ENCODE data around the gene CX3CL1.
"Not testable (repeated sequence)": the region's sequence is repeated elsewhere in the genome, so short reads cannot be mapped to it uniquely, and the experiment has no call there.

Gene CX3CL1

GRCh38 chr16:57391708-57392107 lies 19.4 kb downstream of the CX3CL1 start:
- no peak for DNase-seq (ENCODE audit: low read depth)
- no peak overlapping the region for H3K4me3 ChIP-seq (ENCODE audit: control insufficient read depth, low read depth, low read length)
- TF ChIP-seq CTCF (conservative IDR thresholded peaks at IDR 0.05; ENCODE audit: control insufficient read depth, insufficient read depth, low read depth, low read length) = no peak

- H3K4me3 ChIP-seq (ENCODE audit: control insufficient read depth, low read depth, low read length) = no peak overlapping the region
- TF ChIP-seq CTCF (conservative IDR thresholded peaks at IDR 0.05; ENCODE audit: control insufficient read depth, insufficient read depth, low read depth, low read length) = no peak
- DNase-seq (ENCODE audit: low read depth) = no peak
Measured at GRCh38 chr16:57392694-57393093, 20.4 kb downstream of the CX3CL1 start.

GRCh38 chr16:57394444-57394843 lies 22.2 kb downstream of the CX3CL1 start:
- DNase-seq (ENCODE audit: low read depth) = no peak
- H3K4me3 ChIP-seq (ENCODE audit: control insufficient read depth, low read depth, low read length) = no peak overlapping the region
- no peak for TF ChIP-seq CTCF (conservative IDR thresholded peaks at IDR 0.05; ENCODE audit: control insufficient read depth, insufficient read depth, low read depth, low read length)

- no peak for DNase-seq (ENCODE audit: low read depth)
- H3K4me3 ChIP-seq (ENCODE audit: control insufficient read depth, low read depth, low read length) = no peak overlapping the region
- TF ChIP-seq CTCF (conservative IDR thresholded peaks at IDR 0.05; ENCODE audit: control insufficient read depth, insufficient read depth, low read depth, low read length) = no peak
Measured at GRCh38 chr16:57395026-57395425, 22.7 kb downstream of the CX3CL1 start.

- no peak for DNase-seq (ENCODE audit: low read depth)
- H3K4me3 ChIP-seq (ENCODE audit: control insufficient read depth, low read depth, low read length) = no peak overlapping the region
- TF ChIP-seq CTCF (conservative IDR thresholded peaks at IDR 0.05; ENCODE audit: control insufficient read depth, insufficient read depth, low read depth, low read length) = no peak
Measured at GRCh38 chr16:57396786-57397185, 24.5 kb downstream of the CX3CL1 start.

- DNase-seq (ENCODE audit: low read depth); H3K4me3 ChIP-seq (ENCODE audit: control insufficient read depth, low read depth, low read length): not testable (repeated sequence)
Measured at GRCh38 chr16:57397493-57397892, 25.2 kb downstream of the CX3CL1 start.

- no peak for TF ChIP-seq CTCF (conservative IDR thresholded peaks at IDR 0.05; ENCODE audit: control insufficient read depth, insufficient read depth, low read depth, low read length)
- no peak overlapping the region for H3K4me3 ChIP-seq (ENCODE audit: control insufficient read depth, low read depth, low read length)
- no peak for DNase-seq (ENCODE audit: low read depth)
Measured at GRCh38 chr16:57401943-57402640, 29.8 kb downstream of the CX3CL1 start.

All from fibroblast of mammary gland (primary cell).